ENCODE measurements around the gene SERPINB5.

SERPINB5 gene

GRCh38 chr18:63487676-63488075 lies 10.9 kb downstream of the SERPINB5 start:
- Histone ChIP-seq H3K9me2 (replicated peaks; ENCODE audit: control insufficient read depth, low read length) (no peaks in the 10 kb centered on the region), H3K4me2 (ENCODE audit: low read length) (no peak overlapping the region), H3K4me3 (ENCODE audit: low read length) (no peak overlapping the region), H3K27me3 (ENCODE audit: control insufficient read depth, low read length) (peaks cover 9% of the 10 kb centered on the region; the same call in 1 of the 2 replicates), H3K27ac (ENCODE audit: low read depth, low read length) (no peak overlapping the region), H3K4me1 (ENCODE audit: control insufficient read depth, low read length) (no peaks in the 10 kb centered on the region), H4K20me1 (ENCODE audit: control insufficient read depth, insufficient read depth, low read depth, low read length) (no peaks in the 10 kb centered on the region), H3K79me2 (ENCODE audit: control insufficient read depth, low read length) (no peaks in the 10 kb centered on the region), H3K36me3 (ENCODE audit: control insufficient read depth, low read length) (no peaks in the 10 kb centered on the region), H3F3A (ENCODE audit: control insufficient read depth, insufficient read depth) (no peaks in the 10 kb centered on the region), H3K9me3 (ENCODE audit: control insufficient read depth, insufficient read depth, low read length) (no peaks in the 10 kb centered on the region)
- TF ChIP-seq EZH2phosphoT487 (IDR thresholded peaks at IDR 0.05; ENCODE audit: borderline replicate concordance, low read length) (no peak), CTCF (IDR thresholded peaks at IDR 0.05; ENCODE audit: low read depth, low read length, poor library complexity, severe bottlenecking) (no peak)

- H3K9me3 ChIP-seq (ENCODE audit: control insufficient read depth, insufficient read depth, low read length): no peaks in the 10 kb centered on the region
- no peak overlapping the region for H3K4me2 ChIP-seq (ENCODE audit: low read length)
- H3K79me2 ChIP-seq (ENCODE audit: control insufficient read depth, low read length): no peaks in the 10 kb centered on the region
- peaks cover 9% of the 10 kb centered on the region; the same call in 1 of the 2 replicates for H3K27me3 ChIP-seq (ENCODE audit: control insufficient read depth, low read length)
- no peak overlapping the region for H3K4me3 ChIP-seq (ENCODE audit: low read length)
- no peak overlapping the region for H3K27ac ChIP-seq (ENCODE audit: low read depth, low read length)
- no peaks in the 10 kb centered on the region for H3F3A ChIP-seq (ENCODE audit: control insufficient read depth, insufficient read depth)
- H3K9me2 ChIP-seq (replicated peaks; ENCODE audit: control insufficient read depth, low read length): no peaks in the 10 kb centered on the region
- no peaks in the 10 kb centered on the region for H3K4me1 ChIP-seq (ENCODE audit: control insufficient read depth, low read length)
- H4K20me1 ChIP-seq (ENCODE audit: control insufficient read depth, insufficient read depth, low read depth, low read length): no peaks in the 10 kb centered on the region
- no peaks in the 10 kb centered on the region for H3K36me3 ChIP-seq (ENCODE audit: control insufficient read depth, low read length)
- TF ChIP-seq EZH2phosphoT487 (IDR thresholded peaks at IDR 0.05; ENCODE audit: borderline replicate concordance, low read length) (no peak), CTCF (IDR thresholded peaks at IDR 0.05; ENCODE audit: low read depth, low read length, poor library complexity, severe bottlenecking) (no peak)
These were observed 11.4 kb downstream of the SERPINB5 start for GRCh38 chr18:63488160-63488559.

GRCh38 chr18:63492851-63493250 lies 16.1 kb downstream of the SERPINB5 start:
- Histone ChIP-seq H3K4me3 (ENCODE audit: low read length) (no peak overlapping the region), H3K9me2 (replicated peaks; ENCODE audit: control insufficient read depth, low read length) (no peaks in the 10 kb centered on the region), H3K27me3 (ENCODE audit: control insufficient read depth, low read length) (peaks cover 11% of the 10 kb centered on the region; the same call in 1 of the 2 replicates), H3F3A (ENCODE audit: control insufficient read depth, insufficient read depth) (no peaks in the 10 kb centered on the region), H3K4me1 (ENCODE audit: control insufficient read depth, low read length) (no peaks in the 10 kb centered on the region), H3K27ac (ENCODE audit: low read depth, low read length) (no peak overlapping the region), H4K20me1 (ENCODE audit: control insufficient read depth, insufficient read depth, low read depth, low read length) (no peaks in the 10 kb centered on the region), H3K4me2 (ENCODE audit: low read length) (no peak overlapping the region), H3K79me2 (ENCODE audit: control insufficient read depth, low read length) (no peaks in the 10 kb centered on the region), H3K9me3 (ENCODE audit: control insufficient read depth, insufficient read depth, low read length) (no peaks in the 10 kb centered on the region), H3K36me3 (ENCODE audit: control insufficient read depth, low read length) (no peaks in the 10 kb centered on the region)
- TF ChIP-seq EZH2phosphoT487 (IDR thresholded peaks at IDR 0.05; ENCODE audit: borderline replicate concordance, low read length) (no peak), CTCF (IDR thresholded peaks at IDR 0.05; ENCODE audit: low read depth, low read length, poor library complexity, severe bottlenecking) (no peak)

All from DOHH2 (cell line).